HEK293 (cell line): Measurements from ENCODE around the gene SCPEP1.

ENCODE experiments used
- CTCF ChIA-PET: fragments of 350-600 bp; formaldehyde crosslinking; extraction: SDS; loops from one replicate; lab custom pipeline; 2021; ENCODE audit warnings: antibody characterized with exemption; lab: Yijun Ruan, JAX
- POLR2A ChIA-PET: fragments of 300-600 bp; formaldehyde crosslinking; extraction: SDS; loops from one replicate; lab custom pipeline; 2020; ENCODE audit warnings: antibody characterized with exemption, inconsistent platforms; lab: Yijun Ruan, JAX
- H3K27ac ChIP-seq: fragments of 200-500 bp; sonication (Bioruptor generic); 2 replicates; pipeline ENCODE4 v1.5.1; 2014; ENCODE audit warnings: low read depth, low read length, control low read depth, inconsistent platforms; ENCODE audit errors: extremely low read depth
- H3K36me3 ChIP-seq, 2 experiments: fragments of 200-500 bp in 1 of 2; sonication (Bioruptor generic) in 1 of 2; 1 replicate in 1 of 2; 2 replicates in 1 of 2; pipeline ENCODE4 v1.5.1; 2014 to 2017; ENCODE audit warnings: inconsistent platforms in 2 of 2, low read length in 2 of 2; ENCODE audit not compliant: control insufficient read depth in 2 of 2, insufficient read depth in 1 of 2
- H3K4me1 ChIP-seq: fragments of 200-500 bp; sonication (Bioruptor generic); 2 replicates; pipeline ENCODE4 v1.5.1; 2014; ENCODE audit warnings: mild to moderate bottlenecking, low read length, inconsistent platforms; ENCODE audit not compliant: control insufficient read depth, insufficient read depth
- H3K4me3 ChIP-seq: 2 replicates; pipeline ENCODE4 v1.5.1; 2011; ENCODE audit warnings: low read depth, mild to moderate bottlenecking, control low read depth, low read length, moderate library complexity
- H3K9me3 ChIP-seq: fragments of 200-500 bp; sonication (Bioruptor generic); 2 replicates; pipeline ENCODE4 v1.5.1; 2014; ENCODE audit warnings: low read depth, low read length, inconsistent platforms; ENCODE audit not compliant: control insufficient read depth, insufficient read depth
- FEZF1 ChIP-seq: fragments of 450-650 bp; formaldehyde crosslinking; IDR thresholded peaks from 2 replicates; pipeline ENCODE4 v1.5.1; 2016; ENCODE audit warnings: missing biosample characterization, missing genetic modification characterization
- GLI2 ChIP-seq: fragments of 450-650 bp; formaldehyde crosslinking; IDR thresholded peaks from 2 replicates; pipeline ENCODE4; 2017; ENCODE audit warnings: missing biosample characterization, missing genetic modification characterization, low read depth, borderline replicate concordance
- HIC1 ChIP-seq: fragments of 450-650 bp; formaldehyde crosslinking; IDR thresholded peaks from 2 replicates; pipeline ENCODE4 v1.5.1; 2016; ENCODE audit warnings: missing biosample characterization, missing genetic modification characterization
- HOXA7 ChIP-seq: sonication (generic); formaldehyde crosslinking; IDR thresholded peaks from 2 replicates; pipeline ENCODE4 v1.8.1; 2022; ENCODE audit warnings: missing genetic modification reagents, borderline replicate concordance
- KLF1 ChIP-seq: fragments of 450-650 bp; formaldehyde crosslinking; IDR thresholded peaks from 2 replicates; pipeline ENCODE4 v1.5.1; 2016; ENCODE audit warnings: missing biosample characterization, missing genetic modification characterization
- KLF8 ChIP-seq: fragments of 450-650 bp; formaldehyde crosslinking; IDR thresholded peaks from 2 replicates; pipeline ENCODE4 v1.5.1; 2016; ENCODE audit warnings: missing biosample characterization, missing genetic modification characterization
- MEIS1 ChIP-seq: sonication (generic); formaldehyde crosslinking; IDR thresholded peaks from 2 replicates; pipeline ENCODE4 v1.8.1; 2022; ENCODE audit warnings: missing genetic modification reagents, mild to moderate bottlenecking, borderline replicate concordance
- MZF1 ChIP-seq: fragments of 450-650 bp; formaldehyde crosslinking; IDR thresholded peaks from 2 replicates; pipeline ENCODE4 v1.5.1; 2017; ENCODE audit warnings: missing biosample characterization, missing genetic modification characterization, borderline replicate concordance
- PRDM2 ChIP-seq: fragments of 450-650 bp; formaldehyde crosslinking; IDR thresholded peaks from 2 replicates; pipeline ENCODE4 v1.5.1; 2016; ENCODE audit warnings: missing biosample characterization, missing genetic modification characterization, borderline replicate concordance
- SCRT2 ChIP-seq: fragments of 450-650 bp; formaldehyde crosslinking; IDR thresholded peaks from 2 replicates; pipeline ENCODE4 v1.5.1; 2016; ENCODE audit warnings: missing biosample characterization, missing genetic modification characterization
- SP3 ChIP-seq: fragments of 450-650 bp; formaldehyde crosslinking; IDR thresholded peaks from 2 replicates; pipeline ENCODE4 v1.5.1; 2016; ENCODE audit warnings: missing biosample characterization, missing genetic modification characterization
- TSHZ1 ChIP-seq: fragments of 450-650 bp; formaldehyde crosslinking; IDR thresholded peaks from 2 replicates; pipeline ENCODE4 v1.5.1; 2016; ENCODE audit warnings: missing biosample characterization, missing genetic modification characterization, borderline replicate concordance
- ZBTB26 ChIP-seq: fragments of 450-650 bp; formaldehyde crosslinking; optimal IDR thresholded peaks from 2 replicates; pipeline ENCODE3; 2016; ENCODE audit warnings: missing biosample characterization, mild to moderate bottlenecking, missing genetic modification characterization
- ZNF221 ChIP-seq: fragments of 450-650 bp; formaldehyde crosslinking; IDR thresholded peaks from 2 replicates; pipeline ENCODE4 v1.5.1; 2017; ENCODE audit warnings: missing biosample characterization, missing genetic modification characterization, borderline replicate concordance
- ZNF560 ChIP-seq: fragments of 450-650 bp; formaldehyde crosslinking; IDR thresholded peaks from 2 replicates; pipeline ENCODE4 v1.5.1; 2017; ENCODE audit warnings: missing biosample characterization, missing genetic modification characterization, borderline replicate concordance
- ZNF600 ChIP-seq: fragments of 450-650 bp; formaldehyde crosslinking; IDR thresholded peaks from 2 replicates; pipeline ENCODE4 v1.5.1; 2016; ENCODE audit warnings: missing biosample characterization, missing genetic modification characterization
- ZNF670 ChIP-seq: fragments of 450-650 bp; formaldehyde crosslinking; IDR thresholded peaks from 2 replicates; pipeline ENCODE4 v1.5.1; 2016; ENCODE audit warnings: missing biosample characterization, missing genetic modification characterization, low read depth
- ZNF692 ChIP-seq: fragments of 450-650 bp; formaldehyde crosslinking; IDR thresholded peaks from 2 replicates; pipeline ENCODE4 v1.5.1; 2016; ENCODE audit warnings: missing biosample characterization, missing genetic modification characterization
- ZNF791 ChIP-seq: fragments of 450-650 bp; formaldehyde crosslinking; IDR thresholded peaks from 2 replicates; pipeline ENCODE4 v1.5.1; 2016; ENCODE audit warnings: missing biosample characterization, missing genetic modification characterization
- ZSCAN18 ChIP-seq: fragments of 450-650 bp; formaldehyde crosslinking; IDR thresholded peaks from 2 replicates; pipeline ENCODE4 v1.5.1; 2016; ENCODE audit warnings: missing biosample characterization, missing genetic modification characterization

SCPEP1 gene

GRCh38 chr17:56977673-56978395 is at the start of gene SCPEP1:
TSS of gene SCPEP1 (plus strand) at chr17:56978131. CDS start at chr17:56978160, 29 bp downstream.
- CTCF ChIA-PET = interaction anchor here (0.6 to 1.6 kb wide), 3 partner anchors 10 to 257 kb away, joined by 3 to 5 read pairs (median 4); no protein-coding TSS in a partner anchor
- Histone ChIP-seq H3K27ac (no peak within 1 kb of the TSS), H3K9me3 (no peaks in the 10 kb centered on the region), H3K4me1 (no peaks in the 10 kb centered on the region), H3K4me3 (peak within 1 kb of the TSS; percentile 59), H3K36me3 (peaks cover 0 to 17% of the 10 kb centered on the region in 2 experiments; a peak in 1 of 3 replicates)
- POLR2A ChIA-PET = interaction anchor here (0.8 to 3.2 kb wide), 6 partner anchors 10 to 276 kb away, joined by 3 to 13 read pairs (median 4); partner anchors contain the start of genes AKAP1 and TRIM25
- TF ChIP-seq HOXA7 (CRISPR knock-in tag) = no peak
- TF ChIP-seq HIC1 (tag by site-specific recombination) = peak; percentile 37; the same call in 1 of the 2 replicates
- TF ChIP-seq KLF1 (tag by site-specific recombination) = no peak
- no peak for TF ChIP-seq FEZF1
- peak; percentile 84 for TF ChIP-seq KLF8 (tag by site-specific recombination)
- TF ChIP-seq ZNF221 (tag by site-specific recombination) = no peak
- TF ChIP-seq GLI2 (tag by site-specific recombination) = no peak
- TF ChIP-seq ZNF600 = peak; percentile 91
- no peak for TF ChIP-seq MZF1 (tag by site-specific recombination)
- peak; percentile 97 for TF ChIP-seq SCRT2 (tag by site-specific recombination)
- peak; percentile 84 for TF ChIP-seq SP3 (tag by site-specific recombination)
- no peak for TF ChIP-seq ZNF560 (tag by site-specific recombination)
- TF ChIP-seq TSHZ1 (tag by site-specific recombination) = no peak
- TF ChIP-seq MEIS1 (CRISPR knock-in tag) = no peak
- no peak for TF ChIP-seq ZNF791 (tag by site-specific recombination)
- TF ChIP-seq ZNF670 (tag by site-specific recombination) = no peak
- no peak for TF ChIP-seq ZSCAN18 (tag by site-specific recombination)
- no peak for TF ChIP-seq ZNF692
- no peak for TF ChIP-seq PRDM2 (tag by site-specific recombination)
- peak; percentile 24 for TF ChIP-seq ZBTB26
